Lung microvascular endothelial cell (primary cell): ENCODE measurements around the gene FAM174B. TPM values are rescaled to one million over a fixed set of nuclear protein-coding genes. Genes with fewer than 3 reads are reported as not detected.
"Not testable (repeated sequence)": the region's sequence is repeated elsewhere in the genome, so short reads cannot be mapped to it uniquely, and the experiment has no call there.

ENCODE experiments used
- DNase-seq, 2 donors: peaks; one replicate each; pipeline versions ENCODE4 v3.0.0 to v3.0.0-alpha.2; 2010; ENCODE audit warnings: low read depth in 2 of 2
- total RNA-seq: library from RNA; depleted of rRNA; stranded (reverse); fragments of >200 nt; gene quantifications from 2 replicates; pipeline ENCODE4 v1.2.1, GENCODE V29; 2014

The FAM174B gene
- total RNA-seq, 1 donor from 2014 or later, result 92.3 TPM

DNA sequence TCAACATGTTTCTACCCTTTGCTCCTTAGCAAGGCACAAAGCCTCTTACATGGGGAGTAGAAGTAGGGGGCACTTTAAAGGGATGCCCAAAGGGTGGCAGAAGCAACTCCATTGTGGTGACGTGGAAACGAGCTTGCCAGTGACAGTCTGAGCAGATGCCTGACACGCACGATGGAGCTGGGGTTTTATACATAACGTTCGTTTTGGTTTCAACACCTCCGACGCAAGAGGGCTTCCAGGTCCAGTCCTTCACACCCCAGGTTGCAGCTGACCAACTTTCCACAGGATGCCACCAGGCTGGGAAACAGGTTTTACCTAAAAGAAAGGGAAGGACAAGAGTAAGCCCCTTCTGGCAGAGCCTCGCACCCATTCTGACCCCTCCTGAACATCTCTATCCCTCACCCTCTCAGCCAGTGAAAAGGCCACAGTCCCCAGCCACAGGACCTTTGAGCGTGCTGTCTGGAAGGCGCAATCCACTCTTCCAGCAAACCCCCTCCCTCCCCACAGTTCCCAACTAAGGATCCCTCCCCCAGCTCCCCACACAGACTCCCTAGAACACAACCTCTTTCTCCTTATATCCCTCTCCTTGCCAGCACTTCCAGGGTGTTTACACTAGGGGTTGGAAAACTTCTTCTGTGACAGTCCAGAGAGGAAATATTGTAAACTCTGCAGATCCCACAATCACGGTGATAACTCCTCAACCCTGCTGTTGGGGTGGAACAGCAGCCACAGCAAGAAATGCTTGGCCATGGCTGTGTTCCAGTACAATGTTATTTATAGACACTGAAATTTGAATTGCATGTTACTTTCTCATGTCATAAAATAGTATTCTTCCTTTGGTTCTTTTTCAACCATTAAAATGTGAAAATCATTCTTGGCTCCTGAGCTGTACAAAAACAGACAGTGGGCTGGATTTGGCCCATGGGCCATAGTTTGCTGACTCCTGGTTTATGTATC, 36.2 kb downstream of the FAM174B start:
- DNase-seq, result peak in 1 of 2 donors; percentile 69

DNA sequence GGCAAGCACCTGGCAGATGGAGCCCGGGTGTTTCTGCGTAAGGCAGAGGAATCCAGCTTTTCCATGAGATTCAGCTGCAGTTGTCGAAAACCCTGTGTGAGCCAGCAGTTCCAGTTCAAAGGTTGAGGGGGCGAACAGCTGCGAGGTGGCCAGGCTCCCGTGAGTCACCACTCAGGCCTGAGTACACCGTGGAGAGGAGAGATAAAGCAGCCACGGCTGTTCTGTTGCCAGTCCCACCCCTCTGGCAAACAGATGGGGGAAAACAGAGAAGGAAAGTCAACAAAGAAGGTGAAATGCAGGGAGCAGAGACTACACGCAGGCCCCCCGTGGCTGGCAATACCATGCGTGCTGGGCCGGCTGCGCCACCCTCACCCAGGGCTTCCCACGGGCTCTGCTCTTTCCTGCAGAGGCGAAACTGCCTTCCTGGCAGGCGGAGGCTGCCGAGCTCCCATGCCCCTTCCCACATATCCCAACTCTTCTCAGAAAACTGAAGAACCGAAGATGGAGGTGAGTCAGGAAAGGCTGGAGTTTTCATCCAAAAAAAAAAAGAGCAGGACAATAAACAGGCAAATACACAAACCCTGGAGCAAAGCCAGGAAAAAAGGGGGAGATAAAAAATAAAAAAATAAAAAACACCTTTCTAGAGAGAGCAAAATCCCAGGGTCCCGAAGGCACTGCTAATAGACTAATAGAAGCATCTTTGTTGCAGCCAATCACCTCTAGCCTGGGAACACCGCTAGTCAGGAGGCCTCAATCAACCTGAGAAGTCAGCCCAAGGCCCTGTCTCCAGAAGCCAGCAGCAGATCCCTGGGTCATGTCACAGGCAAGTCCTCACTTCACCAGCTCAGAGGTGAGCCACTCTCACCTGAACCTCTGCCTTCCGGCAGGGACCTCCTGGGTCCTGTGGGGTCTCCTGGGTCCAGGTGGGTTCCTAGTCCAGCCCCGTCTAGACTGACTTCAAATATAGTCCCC, 37.7 kb downstream of the FAM174B start:
- DNase-seq, result peak in 1 of 2 donors; percentile 99

DNA sequence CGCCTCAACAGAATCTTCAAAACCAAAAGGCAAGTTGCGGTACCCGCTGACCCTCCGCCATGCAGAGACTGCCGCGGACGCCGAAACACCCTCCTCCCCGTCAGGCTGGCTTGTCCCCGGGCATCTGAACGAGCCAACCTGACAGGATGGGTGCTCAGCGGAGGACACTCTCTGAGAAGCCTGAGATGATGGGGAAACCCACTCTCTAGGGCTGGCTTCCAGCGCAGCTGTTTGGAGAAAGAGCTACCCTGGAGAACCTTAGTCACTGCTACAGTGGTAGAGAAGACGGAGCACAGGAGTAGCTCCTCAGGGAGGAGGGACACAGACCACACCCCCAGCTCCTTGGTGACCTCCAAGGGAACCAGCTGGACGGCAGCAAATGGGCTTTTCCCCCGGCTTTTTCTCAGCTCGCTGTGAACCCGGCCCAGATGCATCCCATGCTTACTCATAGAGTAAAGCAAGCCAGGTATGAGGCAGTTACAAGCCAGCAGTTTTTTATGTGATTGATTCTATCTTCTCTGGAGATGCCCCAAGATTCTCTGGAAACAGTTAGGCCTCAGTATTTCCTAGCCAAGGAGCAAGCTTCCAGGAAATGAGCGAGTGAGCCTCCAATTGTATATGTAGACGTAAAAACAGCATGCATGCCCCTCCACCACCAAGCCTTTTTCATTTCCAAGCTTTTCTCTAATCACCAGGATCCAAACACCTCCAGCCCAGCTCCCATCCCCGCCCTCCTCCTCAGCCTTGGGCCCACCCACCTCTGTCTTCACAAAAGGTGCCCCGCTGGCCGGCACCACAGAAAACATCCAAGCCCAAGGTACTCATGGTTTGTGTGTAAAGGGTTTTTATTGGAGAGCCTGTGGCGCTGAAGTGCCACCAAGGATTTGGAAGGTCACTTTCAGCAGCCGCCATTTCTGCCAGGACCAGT, 38.7 kb downstream of the FAM174B start:
- no peak for DNase-seq

DNA sequence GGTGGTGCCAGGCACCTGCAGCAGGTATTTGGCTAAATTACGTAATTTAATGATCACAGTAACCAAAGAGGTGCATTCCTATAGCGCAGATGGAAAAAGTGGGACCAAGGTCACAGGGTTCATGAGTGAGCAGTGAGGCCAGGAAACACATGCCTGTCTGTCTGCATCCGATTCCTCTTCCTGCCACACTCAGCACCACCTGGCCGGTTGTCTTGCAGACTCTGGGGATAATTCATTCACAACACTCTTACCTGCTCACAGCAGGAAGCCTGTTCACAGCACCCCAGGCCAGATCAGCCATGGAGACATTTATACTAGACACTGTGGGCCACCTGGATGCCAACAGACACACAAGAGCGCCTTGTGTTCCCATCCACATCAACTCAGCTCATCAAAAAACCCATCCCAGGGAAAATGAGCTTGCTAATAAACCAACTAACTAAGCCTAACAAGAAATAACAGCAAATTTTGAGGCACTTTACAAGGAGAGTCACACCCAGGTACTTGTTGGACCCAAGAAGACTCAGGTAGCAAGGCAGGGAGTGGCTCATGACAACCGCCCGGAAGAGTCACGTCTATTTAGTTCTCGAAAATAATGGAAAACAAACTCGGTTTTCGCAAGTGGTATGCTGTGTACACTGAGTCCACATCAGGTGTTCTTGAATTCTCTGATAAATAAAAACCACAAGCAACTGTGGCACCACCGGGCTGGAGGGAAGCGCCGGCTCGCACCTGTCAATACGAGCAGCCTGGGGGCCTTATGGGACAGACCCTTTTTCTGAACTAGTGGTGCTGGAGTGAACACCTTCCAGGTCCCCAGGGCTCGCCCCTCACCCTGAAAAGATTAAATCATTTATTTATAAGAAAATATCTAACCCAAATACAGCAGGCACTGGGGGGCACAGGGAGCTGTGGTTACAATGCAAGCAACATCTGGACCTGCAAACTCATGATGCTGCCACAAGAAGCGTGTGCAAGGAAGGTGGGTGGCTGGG, 40.5 kb downstream of the FAM174B start:
- peak in 1 of 2 donors; percentile 85 for DNase-seq

DNA sequence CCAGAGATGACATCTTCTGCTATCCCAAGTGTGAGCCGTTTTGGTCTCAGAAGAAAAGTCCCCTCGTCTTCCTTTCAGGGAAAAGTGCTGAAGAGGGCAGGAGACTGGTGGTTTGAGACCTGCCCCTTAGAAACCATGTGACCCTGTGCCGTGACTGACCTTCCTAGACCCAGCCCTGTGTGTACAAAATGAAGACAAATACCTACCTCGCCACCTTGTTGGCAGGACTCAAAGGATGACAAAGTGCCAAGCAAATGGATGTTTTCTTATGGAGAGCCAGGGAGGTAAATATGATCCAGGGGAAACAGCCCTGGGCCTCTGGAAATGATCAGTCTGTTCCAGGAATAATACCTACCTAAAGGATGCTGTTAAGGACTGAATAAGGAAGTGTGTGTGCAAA, 41.3 kb downstream of the FAM174B start:
- DNase-seq, result no peak

DNA sequence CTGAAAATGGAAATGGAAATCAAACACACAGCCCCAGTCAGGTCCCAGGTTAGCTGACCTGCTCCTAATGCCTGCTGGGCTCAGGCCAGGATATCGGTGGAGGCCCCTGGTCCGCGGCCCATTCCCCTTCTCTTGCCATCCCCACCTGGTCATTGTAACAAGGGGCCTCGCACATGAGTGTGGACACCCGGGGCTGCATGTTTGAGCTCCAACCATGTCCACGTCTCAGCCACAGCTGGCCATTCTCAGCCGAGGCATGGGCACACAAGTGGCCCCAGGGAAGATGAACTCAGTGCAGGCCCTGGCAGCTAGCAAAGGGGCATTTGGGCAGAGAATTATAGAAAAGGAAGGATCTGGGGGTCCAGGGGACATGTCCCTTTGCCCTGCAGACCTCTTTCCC, 41.7 kb downstream of the FAM174B start:
- no peak for DNase-seq

DNA sequence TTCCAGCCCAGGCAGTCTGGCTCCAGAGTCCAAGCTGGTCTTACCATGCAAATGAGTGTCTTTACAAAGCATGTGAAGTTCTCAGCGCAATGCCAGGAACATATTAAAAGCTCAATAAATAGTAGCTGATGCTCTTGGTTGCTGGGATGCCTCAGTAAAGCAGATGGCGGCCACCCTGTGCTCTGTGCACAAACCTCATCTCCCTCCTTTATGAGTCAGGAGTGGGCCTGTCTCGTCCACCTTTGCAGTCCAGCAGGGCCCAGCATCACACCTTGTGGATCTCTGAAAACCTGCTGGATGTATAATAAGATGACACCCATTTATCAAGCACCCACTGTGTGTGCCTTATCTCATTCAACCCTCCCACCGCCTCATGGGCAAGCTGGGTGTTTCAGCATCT, 42.7 kb downstream of the FAM174B start:
- DNase-seq, result no peak

DNA sequence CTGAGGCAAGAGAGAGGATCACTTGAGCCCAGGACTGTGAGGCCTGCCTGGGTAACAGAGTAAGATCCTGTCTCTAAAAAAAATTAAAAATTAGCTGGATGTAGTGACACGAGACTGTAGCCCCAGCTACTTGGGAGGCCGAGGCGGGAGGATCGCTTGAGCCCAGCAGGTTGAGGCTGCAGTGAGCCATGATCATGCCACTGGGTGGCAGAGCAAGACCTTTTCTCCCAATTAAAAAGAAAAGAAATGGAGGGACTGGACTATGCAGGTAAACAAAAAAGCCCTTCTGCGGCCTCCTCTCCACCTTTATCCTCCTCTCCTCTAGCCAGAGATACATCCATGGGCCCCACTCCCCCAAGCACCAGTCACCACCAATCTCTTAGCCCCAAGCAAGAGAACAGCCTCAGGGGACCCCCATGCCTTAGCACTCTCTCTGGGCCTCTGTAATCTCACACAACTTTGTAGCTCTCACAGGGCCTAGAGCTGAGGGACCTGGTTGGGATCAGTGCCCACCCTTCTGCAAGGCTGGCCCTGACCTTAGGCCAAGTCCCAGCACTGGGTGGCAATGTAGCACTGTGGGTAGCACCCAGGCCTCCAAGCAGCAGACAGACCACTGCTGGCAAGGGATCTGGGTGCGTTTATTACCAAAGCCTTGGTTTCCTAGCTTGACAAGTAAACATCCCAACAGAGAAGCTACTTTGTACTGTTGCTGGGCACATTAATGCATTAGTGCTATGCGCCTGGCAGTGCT, 43.4 kb downstream of the FAM174B start:
- no peak for DNase-seq

DNA sequence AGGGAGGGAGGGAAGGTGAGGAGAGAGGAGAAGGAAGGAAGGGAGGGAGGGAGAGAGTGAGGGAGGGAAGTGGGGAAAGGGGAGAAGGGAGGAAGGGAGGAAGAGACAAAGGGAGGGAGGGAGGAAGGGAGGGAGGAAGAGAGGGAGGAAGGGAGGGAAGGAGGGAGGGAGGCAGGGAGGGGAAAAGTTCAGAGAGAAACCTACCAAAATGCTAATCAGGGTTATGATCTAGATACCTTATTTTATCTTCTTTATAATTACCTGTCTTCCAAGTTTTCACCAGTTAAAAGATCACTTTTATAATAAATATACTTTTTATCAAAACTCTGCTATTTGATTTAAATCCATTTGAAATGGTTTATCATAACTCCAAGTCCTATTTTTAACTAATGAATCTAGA, 44.4 kb downstream of the FAM174B start:
- no peak for DNase-seq

DNA sequence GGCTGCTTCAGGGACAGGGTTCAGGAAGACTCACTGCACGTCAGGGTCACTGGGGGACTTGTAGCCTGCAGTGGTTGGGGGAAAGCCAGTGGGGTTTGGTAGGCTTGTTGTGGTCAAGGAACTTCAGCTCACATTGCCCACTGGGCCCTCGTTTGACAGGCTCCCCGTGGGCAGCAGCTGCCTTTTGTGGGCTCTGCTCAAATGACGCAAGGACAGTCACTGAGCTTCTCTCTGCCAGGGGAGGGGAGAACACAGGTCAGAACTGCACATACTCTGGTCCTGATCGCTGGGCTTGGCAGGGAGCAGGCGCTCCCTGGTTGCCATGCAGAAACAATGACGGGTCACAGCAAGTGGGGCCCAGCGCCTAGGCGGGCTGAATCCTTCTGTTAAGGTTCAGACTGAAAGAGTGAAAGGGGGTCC, 45.5 kb downstream of the FAM174B start:
- DNase-seq, result no peak

DNA sequence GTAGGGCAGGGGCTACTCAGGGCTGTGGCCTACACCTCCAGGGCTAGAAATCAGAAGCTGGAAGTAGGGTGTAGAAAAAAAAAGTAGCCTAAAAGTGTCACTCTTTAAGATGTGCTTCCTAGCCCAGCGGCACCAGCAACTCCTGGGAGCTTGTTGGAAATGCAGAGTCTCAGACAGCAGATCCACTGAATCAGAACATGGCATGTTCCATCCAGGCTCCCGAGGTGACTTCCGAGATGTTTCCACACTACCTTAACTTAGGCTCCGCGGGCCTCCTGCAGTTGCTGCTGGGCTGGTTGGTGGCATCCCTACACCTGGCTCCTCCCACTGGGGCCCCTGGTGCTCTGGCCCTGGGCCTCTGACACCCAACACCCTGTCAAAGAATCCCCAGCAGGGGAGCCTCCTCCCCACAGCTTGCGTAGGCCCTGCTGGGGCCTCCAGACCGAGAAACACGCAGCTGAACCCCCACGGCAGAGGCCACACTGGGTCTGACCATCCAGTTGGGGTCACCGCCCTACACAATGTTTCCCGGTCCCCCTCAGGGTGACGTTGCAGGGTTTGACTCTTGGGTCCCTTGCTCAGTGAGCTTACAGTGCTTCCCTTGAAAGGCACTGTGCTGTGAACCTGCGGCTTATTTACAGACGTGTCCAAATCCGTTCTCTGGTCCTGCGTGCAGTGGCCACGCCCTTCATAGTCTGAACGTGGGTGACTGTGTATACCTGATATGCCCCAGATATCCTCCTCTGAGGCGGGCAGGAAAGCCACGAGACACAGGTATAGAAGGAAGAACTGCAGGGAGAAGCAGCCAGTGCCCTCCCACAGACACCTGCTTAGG, 46.5 kb downstream of the FAM174B start:
- no peak for DNase-seq

DNA sequence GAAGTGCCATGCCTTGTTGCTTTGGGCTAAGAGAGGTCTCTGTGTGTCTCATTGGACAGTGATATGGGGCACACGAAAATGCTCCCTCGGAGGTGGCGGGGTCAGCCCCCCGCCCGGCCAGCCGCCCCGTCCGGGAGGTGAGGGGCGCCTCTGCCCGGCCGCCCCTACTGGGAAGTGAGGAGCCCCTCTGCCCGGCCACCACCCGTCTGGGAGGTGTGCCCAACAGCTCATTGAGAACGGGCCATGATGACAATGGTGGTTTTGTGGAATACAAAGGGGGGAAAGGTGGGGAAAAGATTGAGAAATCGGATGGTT, 48.8 kb downstream of the FAM174B start:
- DNase-seq, result not testable (repeated sequence)

DNA sequence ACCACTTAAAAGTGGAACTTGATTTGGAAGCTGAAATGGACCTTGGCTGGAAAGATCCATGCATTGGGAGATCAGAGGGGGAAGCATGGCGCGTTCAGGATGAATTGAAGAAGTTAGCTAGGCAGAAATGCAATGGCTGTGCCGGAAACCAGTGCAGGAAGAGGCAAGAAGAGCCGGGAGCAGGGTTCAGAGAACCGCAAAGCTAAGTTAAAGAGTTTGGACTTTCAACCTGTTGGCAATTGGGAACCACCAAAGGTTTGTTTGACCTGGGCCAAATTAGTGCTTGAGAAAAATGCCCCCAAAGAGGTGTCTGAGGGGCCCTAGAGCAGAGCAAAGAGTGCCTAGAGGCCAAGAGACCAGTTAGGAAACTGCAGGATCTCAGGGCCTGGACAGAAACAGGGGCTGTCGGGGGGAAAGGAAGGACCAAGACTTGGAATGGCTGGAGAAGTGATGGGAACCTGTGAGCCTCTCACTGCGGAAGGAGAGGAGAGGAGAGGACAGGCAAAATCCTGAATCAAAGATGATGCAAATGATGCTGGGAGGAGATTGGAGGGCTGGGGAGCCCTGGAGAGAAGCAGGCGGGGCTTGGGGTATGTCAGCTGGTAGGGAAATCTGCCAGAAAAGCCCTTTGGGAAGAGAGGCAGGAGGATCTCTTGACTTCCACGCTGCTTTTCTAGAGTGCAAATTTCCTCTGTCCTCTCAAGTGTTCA, 49.3 kb downstream of the FAM174B start:
- DNase-seq, result no peak

DNA sequence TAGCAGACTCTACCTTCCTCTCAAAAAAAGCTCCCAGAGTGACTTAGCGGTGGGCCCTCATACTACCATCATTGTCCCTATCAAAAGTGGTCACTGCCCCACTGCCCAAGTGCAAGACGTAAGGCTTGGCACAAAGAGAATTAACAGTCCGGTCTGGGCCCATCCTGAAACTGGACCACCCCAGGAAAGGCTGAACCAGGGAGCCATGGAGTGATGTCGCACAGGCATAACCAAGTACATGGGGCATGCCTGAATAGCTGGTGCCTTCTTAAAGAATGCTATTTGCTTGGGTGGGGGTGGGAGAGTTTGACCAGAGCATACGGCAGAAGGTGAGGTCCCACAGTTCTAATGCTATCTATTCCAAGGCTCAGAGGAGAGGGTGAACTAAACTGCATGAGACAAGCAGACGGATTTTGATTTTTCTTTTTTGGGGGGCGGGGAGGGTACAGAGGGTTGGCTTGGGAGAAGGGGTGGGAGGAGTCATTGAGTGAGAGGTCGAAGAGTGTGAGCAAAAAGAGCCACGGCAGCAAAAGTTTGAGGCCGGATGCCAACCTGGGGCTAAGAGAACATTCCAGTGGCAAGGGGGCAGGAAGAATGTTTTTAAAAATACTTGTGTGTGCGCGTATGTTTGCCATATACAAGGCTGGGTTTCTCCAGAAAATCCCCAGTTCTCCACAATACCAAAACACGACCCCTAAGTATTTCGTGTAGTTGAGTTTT, 50.2 kb downstream of the FAM174B start:
- no peak for DNase-seq

DNA sequence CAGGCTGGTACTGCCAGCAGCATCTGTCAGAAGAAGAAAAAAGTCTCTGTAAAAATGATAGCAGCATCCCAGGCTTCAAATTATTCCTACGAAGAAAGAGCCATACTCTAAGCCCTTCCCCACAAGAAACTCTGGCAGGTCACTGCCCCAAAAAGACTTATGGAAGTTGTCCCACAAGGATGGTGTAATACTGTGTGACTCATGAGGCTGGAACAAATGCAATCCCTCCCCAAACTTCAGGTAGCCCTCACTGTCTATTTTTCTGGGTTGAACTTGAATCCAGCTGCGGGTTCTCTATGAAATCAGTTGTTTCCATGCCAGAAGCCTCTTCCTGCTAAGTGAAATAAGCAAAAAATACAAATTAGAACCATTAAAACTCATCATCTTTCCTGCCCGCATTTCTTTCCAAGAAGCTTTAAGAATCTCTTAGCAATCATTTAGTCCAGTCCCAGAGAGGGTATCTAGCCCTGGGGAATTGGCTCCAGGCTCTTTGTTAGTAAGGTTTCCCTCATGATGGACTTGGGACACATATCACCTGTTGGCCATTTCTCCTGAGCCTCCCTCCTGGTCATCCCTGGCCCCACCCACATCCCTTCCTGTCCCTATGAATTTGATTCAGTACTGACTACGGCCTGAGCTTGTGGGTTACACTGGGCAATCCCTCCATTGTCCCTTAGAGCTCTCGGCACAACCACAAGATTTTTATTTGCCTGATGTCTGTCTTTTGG, 51.7 kb downstream of the FAM174B start:
- DNase-seq, result no peak

DNA sequence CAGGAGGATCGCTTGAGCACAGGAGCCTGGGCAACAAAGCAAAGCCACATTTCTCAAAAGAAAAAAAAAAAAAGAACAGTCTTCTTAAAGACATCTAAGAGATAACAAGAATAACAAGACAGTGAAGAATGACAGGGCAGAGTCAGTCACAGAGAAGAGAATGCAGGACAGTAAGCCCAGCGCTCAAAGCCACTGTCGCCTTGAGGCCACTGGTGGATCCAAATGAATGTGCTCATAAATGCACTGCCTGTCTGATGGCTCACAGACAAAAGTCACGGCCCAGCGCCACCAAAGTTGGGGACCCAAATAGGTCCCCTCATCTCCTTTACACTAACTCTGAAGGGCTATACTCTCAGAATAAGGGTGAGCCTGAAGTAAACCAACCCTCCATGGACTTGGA, 52.3 kb downstream of the FAM174B start:
- DNase-seq, result no peak
